Hematopoietic multipotent progenitor cell (in vitro differentiated cells): ENCODE measurements around the gene FSTL4. TPM values are rescaled to one million over a fixed set of nuclear protein-coding genes. Genes with fewer than 3 reads are reported as not detected.
"Not testable (repeated sequence)": the region's sequence is repeated elsewhere in the genome, so short reads cannot be mapped to it uniquely, and the experiment has no call there.

Experiments
- DNase-seq, 3 donors: peaks; one replicate each; pipeline ENCODE4 v3.0.0-alpha.2; 2011 to 2015; ENCODE audit warnings: low read depth in 2 of 3, low spot score in 2 of 3
- total RNA-seq: library from RNA; depleted of rRNA; stranded (reverse); fragments of >200 nt; gene quantifications from one replicate; pipeline ENCODE4 v1.2.3, GENCODE V29; 2012

FSTL4 gene
- total RNA-seq, 1 donor = under 0.01 TPM

GRCh38 chr5:133409210-133409674 is 203.1 kb downstream of the FSTL4 start:
- no peak for DNase-seq

- DNase-seq = no peak
Observed at GRCh38 chr5:133408322-133408721, 204.0 kb downstream of the FSTL4 start.

- no peak for DNase-seq
Observed at GRCh38 chr5:133406977-133407632, 205.2 kb downstream of the FSTL4 start.

DNA sequence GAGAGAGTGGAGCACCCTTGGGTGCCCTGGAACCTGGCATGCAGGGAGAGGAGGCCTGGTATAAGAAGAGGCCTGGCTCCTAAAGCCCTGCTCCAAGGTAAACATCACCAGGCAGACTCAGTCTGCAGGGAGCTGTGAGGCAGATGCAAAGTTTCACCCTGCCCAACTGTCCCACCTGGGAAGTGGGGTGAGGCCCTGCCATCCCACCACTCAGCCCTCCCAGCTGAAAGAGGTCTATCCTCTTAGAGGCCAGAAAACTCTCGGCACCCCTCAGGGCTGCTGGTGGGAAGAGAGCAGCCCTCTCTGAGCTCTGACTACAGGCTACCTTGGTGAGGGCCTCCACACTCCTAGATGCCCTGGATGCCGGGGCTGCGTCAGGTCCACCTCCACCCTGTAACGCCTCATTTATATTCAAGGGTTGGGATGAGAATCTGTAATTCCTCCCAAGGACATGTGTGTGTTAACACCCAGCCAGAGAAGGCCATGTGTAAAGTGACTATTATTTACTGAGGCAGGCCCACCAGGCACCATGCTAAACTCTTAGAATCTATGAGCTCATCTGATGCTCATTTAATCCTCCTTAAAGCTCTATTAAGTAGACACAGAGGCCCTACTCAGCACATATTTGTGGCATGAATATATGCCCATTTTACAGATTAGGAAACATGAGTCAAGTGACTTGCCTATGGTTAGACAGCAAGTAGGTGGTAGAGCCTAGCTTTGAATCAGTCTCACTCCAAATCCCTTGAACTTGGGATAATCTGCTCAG is 205.9 kb downstream of the FSTL4 start:
- DNase-seq = no peak

GRCh38 chr5:133405275-133406034 is 206.9 kb downstream of the FSTL4 start:
- DNase-seq = no peak

GRCh38 chr5:133404724-133405123 is 207.6 kb downstream of the FSTL4 start:
- no peak for DNase-seq

DNA sequence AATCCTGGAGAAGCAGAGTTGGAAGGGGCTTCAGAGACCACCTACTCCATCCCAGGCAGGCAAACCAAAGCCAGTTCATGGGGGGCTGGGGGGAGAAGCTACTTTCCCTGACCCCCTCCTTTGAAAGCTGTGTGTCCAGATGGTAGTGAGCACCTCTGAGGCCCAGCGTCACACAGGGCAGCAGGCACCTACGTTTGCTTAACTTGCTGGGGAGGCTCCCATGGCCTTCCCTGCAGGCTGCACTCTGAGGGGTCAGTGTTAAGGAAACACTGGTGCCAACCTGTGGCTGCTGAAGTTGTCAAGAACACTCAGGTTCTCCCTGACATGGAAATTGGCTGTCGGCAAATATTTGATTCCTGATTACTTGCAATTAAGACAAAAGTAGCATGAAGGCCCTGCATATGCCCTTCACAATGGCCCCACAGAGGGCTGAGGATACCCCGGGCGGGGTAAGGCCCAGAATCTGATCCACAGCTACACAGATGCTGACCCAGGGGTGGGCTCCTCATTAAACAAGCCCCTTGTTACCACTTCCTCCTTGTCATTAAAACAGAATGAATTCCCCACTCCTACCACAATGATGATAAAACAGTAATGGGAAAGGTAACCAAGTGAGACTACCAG is 208.5 kb downstream of the FSTL4 start:
- no peak for DNase-seq

- no peak for DNase-seq
Observed at GRCh38 chr5:133402775-133403174, 209.6 kb downstream of the FSTL4 start.

DNA sequence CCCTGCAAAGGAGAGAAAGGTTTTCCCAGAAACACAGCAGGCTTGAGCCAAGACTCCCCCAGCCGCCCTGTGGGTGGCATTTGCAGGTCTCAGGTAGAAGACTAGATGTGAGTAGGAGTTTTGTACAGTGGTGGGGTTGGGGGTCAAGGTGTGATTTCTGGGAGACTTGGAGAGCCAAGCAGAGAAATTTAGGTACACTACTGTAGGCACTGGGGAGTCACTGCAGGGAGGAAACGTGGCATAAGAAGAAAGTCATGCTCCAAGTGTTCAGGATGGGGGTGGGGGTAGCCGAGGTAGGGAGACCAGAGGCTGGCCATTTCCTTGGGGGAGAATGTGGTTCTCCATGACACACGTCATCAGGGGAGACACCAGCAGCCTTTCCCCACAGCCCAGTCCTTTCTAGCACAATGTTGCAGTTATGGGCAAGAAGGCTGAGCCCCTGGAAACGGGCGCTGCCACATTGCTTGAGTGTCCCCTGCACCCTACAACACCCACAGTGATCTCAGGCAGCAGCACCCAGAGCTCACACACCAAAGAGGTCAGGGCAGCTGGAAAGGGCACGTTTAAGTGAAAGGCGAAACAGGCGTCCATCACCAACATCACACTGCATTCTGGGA is 210.5 kb downstream of the FSTL4 start:
- no peak for DNase-seq

DNA sequence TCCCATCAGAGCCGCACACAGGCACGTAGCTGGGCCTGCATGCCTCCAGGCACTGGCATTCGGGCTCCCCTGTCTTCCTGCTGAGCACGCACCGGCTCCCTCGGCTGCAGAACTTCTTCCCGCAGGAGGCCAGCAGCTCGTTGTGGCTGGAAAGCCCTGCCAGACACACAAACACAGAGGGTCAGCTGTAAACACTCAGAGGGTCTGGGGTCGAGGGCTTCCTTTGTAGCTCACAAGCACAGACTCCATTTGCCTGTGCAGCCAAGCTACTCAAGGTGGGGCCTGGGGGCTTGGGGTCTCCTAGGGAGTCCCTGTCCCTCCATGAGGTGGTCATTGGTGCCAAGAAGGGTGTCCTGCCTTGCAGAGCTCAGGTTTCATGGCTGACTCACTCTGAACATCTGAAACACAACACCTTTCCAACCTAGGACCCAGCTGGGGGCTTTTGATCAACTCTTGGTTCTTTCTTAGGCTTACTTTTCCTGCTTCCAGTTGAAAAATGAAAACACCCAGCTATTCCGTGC is 211.4 kb downstream of the FSTL4 start:
- no peak for DNase-seq

DNA sequence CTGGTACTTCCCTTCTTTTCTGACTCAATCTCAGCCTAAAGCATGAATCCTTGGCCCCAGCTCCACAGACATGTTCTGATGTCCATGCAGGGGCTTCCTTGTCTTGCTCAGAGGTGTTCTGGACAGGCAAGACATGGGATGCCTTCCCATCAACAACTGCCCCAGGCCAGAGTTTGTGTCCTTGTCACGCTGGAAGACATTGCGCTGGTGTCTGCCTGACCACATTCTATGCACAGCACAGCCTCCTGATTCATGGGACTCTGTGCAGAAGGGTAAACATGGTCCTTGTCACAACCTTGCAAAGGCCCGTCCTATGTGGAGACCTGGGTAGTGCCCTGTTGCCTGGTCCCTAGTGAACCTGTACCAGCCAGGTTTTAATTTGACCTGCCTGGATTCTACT is 212.2 kb downstream of the FSTL4 start:
- DNase-seq = no peak

DNA sequence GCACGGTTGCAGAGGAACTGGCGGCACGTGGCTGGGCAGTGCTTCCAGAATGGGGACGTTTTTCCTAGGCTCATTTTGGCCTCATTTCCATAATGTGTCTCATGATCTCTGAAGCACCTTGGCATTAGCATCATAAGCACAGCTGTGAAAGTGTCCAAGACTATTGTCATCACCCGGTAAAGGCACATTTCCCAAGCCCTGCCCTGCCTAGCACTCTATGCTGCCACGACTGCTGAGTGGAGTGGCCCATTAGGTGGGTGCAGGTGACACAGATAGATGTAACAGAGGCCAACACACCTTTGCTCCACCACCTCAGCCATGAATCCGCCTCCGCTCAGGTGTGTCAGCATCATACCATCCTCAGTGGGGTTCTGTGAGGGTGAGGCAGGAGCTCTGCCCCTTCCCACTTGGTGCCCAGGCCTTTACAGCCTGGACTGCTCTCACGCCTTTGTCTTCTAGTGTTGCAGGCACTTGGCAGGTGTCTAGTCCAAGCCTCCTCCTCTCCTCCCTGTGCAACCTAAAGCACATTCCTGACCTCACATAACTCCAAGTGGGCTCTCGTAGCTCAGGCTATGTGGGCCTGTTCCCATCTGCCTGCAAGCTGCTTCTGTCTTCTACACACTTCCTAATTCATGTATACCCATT is 213.0 kb downstream of the FSTL4 start:
- DNase-seq = no peak

DNA sequence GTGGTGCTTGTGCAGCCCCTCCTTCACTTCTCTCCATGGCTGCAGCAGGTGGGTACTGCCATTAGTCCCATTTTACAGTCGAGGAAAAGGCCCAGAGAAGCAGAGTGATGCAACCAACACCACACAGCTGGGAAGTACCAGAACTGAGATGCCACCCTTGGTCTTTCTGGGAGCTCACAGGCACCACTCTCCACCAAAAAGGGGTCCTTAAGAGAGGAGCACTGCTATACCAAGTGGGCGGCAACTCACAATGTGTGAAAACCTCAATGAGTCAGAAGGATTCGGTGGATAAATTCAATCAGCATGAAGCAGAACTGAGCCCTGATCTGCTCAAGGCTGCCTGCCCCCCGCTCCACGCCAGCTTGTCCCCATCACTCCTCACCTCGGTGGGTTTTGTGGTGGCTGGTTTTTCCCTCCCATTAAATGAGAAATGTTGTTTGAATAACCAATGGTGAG is 213.7 kb downstream of the FSTL4 start:
- no peak for DNase-seq

DNA sequence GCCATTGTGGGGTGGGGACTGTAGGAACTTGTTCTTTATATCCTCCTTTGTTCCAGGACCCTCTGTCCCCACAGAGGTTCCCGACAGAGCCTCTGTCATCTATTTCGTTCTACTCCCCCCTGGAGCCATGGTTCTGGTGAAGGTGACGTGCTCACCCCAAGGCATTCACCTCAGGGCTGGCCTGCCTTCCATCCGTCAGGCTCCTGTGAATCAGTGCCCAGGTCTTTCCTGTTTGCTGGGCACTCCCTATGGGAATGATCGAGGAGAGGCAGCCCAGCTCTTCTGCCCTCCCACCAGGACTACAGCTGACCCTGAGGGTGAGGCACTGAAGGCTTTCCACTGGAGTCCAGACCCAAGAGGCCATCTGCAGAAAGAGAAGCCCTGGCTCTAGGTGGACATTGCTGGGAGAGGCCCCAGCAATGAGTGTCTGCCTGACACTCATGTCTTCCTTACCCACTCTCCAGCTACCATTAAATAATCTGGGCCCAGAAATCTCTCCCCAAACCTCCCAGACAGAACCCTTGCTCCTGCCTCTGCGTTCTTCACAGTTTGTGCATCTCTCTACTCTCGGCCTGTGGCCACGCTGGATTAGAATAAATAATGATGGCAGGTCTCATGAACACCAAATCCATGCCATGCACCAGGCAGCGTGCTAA is 214.2 kb downstream of the FSTL4 start:
- DNase-seq = no peak

GRCh38 chr5:133397348-133397747 is 215.0 kb downstream of the FSTL4 start:
- no peak for DNase-seq

DNA sequence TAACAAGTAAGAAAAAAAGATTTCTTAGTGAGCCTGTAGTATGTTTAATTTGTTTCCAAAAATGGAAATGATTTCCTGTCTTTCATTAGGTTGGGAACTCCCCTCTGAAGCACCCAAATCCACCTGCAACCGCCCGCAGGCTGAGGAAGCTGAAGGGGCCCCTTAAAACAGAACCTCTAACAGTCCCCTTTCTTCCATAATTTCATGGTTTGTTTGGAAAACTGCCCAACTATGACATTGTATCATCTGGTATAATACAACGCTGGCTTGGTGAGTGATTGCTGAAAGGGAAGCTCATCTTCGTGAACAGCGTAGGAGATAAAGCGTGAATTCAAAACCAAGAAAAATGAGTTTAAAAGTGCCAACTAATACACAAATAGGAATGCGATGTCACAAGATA is 215.5 kb downstream of the FSTL4 start:
- peak in 2 of 3 donors; percentile 31 to 36 for DNase-seq

- no peak for DNase-seq
Observed at GRCh38 chr5:133396187-133396741, 216.1 kb downstream of the FSTL4 start.

DNA sequence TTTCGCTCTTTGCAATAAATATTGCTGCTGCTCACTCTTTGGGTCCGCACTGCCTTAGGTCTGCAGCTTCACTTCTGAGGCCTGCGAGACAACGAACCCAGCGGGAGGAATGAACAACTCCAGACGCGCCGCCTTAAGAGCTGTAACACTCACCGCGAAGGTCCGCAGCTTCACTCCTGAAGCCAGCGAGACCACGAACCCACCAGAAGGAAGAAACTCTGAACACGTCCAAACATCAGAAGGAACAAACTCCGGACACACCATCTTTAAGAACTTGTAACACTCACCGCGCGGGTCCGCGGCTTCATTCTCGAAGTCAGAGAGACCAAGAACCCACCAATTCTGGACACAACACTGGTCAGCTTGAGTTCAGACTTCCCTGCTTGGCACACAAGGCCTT is 217.1 kb downstream of the FSTL4 start:
- not testable (repeated sequence) for DNase-seq

DNA sequence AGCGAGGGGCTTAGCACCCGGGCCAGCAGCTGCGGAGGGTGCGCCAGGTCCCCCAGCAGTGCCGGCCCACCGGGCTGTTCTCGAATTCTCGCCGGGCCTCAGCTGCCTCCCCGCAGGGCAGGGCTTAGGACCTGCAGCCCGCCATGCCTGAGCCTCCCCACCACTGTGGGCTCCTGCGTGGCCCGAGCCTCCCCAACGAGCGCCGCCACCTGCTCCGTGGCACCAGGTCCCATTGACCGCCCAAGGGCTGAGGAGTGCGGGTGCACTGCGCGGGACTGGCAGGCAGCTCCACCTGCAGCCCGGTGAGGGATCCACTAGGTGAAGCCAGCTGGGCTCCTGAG is 217.9 kb downstream of the FSTL4 start:
- not testable (repeated sequence) for DNase-seq
